Cortex of kidney (tissue), 1 donor: ENCODE results near the gene LGALS7.

Source experiments
- DNase-seq: peaks from one replicate; lab custom pipeline; 2025; lab: John Stamatoyannopoulos, UW

LGALS7 gene

DNA sequence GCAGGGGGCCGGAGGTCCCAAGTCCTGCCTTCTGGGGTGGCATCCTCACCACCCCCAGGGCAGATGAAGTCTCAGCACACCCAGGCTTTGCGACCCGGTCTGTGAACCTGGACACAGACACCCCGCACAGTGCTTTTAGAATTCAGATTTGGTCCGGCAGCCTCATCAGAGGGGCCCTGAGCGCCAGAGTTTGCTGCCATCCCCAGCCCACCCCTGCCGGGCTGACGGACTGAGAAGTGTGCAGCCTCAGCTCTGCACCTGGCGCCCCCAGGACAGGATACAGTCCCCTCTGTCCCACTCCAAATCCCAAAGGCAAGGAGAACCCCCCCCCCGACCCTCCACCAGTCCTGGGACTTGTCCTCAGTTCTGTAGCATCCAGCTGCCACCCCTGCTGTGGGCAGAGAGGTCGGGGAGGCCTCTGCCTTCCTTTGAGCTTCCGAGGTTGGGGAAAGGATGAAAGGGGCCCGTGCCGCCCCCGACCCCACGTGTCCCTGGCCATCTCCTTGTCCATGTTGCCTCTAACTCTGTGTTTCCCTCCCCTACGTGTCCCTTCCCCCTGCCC lies 45.9 kb downstream of the LGALS7 start:
- no peak for DNase-seq

DNA sequence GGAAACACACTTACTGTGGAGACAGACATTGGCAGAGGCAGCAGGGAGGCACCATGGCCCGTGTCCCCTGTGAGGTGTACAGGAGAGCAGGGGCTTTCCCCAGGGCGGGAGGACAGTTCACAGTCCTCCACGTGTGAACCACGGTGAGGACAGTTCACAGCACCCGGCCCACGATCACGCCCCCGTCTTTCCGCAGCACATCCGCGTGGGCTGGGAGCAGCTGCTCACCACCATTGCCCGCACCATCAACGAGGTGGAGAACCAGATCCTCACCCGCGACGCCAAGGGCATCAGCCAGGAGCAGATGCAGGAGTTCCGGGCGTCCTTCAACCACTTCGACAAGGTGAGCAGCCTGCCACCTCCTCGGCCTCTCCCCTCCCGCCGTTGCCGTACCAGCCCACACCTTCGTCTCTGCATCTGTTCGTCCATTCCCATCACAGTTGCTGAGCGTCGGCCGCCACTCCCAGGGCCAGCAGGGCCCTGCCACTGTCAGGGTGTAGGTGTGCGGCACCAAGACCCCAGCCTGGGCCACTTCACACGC lies 46.5 kb downstream of the LGALS7 start:
- no peak for DNase-seq

DNA sequence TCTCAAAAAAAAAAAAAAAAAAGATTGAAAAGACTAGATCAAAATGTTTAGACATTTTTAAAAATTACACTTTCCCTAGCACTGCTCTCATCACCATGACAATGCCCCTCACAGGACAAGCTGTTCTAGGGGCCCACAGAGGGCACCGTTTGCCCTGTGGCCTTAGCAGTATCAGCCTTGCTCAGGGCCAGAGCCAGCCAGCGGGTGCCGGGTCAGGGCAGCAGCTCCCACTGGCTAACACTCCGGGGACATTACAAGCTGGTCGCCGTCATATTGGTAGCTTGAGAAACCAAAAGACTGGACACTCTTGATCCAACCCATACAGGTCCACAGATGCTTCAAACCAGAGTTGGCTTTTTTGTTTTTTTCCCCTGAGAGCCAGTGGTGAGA lies 47.0 kb downstream of the LGALS7 start:
- no peak for DNase-seq

DNA sequence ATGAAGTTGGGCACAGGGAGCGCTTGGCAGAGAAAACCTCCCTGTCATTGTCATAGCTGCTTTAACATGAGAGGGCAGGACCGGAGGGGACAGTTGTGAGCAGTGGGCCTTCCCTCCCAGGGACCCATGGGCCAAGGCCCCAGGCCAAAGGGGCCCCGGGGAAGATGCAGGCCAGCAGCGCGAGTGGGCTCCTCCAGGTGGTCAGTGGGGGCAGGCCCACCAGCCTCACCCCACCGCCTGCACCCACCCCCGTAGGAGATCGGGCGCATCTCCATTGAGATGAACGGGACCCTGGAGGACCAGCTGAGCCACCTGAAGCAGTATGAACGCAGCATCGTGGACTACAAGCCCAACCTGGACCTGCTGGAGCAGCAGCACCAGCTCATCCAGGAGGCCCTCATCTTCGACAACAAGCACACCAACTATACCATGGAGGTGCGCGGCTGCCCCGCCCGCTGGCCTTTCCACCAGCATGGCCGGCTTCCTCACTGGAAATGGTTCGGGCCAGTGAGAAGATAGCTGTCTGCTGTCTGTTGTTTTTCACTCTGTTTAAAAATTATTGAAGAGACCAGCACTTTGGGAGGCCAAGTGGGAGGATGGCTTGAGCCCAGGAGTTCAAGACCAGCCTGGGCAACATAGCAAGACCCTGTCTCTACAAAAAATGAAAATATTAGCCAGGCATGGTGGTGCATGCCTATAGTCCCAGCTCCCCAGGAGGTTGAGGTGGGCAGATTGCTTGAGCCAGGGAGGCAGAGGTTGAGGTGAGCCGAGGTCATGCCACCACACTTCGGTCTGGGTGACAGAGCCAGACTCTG lies 47.6 kb downstream of the LGALS7 start:
- DNase-seq, result no peak

DNA sequence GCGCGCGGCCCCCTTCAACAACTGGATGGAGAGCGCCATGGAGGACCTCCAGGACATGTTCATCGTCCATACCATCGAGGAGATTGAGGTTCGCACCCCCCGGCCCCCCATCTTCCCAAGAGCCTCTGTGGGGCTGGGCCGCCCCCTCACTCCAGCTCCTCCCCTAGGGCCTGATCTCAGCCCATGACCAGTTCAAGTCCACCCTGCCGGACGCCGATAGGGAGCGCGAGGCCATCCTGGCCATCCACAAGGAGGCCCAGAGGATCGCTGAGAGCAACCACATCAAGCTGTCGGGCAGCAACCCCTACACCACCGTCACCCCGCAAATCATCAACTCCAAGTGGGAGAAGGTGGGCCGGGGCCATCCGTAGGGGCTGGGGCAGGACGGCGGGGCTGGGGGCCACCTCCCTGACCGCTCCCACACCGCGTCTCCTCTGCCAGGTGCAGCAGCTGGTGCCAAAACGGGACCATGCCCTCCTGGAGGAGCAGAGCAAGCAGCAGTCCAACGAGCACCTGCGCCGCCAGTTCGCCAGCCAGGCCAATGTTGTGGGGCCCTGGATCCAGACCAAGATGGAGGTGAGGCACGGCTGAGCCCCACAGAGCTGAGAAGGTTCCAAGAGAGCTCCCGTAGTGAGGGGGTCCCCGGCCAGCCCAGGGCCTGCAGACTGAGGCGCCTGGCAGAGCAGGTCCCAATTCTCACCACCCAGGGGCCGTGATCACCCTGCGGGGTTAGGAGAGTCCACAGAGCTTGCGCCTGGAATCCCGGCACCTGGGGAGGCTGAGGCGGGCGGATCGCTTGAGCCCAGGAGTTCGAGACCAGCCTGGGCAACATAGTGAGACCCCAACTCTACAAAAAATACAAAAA lies 49.1 kb downstream of the LGALS7 start:
- DNase-seq, result no peak

DNA sequence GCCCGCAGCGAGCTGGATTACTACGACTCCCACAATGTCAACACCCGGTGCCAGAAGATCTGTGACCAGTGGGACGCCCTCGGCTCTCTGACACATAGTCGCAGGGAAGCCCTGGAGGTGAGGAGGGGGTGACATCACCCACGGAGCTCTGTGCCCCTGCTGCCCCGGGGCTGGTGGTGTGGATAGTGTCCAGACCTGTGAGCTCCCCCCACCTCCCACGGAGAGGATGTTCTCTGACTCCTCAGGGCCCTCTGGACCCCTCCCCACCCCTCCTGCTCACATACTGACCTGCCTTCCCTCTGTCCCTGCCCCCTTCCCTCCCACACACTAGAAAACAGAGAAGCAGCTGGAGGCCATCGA lies 49.7 kb downstream of the LGALS7 start:
- no peak for DNase-seq

DNA sequence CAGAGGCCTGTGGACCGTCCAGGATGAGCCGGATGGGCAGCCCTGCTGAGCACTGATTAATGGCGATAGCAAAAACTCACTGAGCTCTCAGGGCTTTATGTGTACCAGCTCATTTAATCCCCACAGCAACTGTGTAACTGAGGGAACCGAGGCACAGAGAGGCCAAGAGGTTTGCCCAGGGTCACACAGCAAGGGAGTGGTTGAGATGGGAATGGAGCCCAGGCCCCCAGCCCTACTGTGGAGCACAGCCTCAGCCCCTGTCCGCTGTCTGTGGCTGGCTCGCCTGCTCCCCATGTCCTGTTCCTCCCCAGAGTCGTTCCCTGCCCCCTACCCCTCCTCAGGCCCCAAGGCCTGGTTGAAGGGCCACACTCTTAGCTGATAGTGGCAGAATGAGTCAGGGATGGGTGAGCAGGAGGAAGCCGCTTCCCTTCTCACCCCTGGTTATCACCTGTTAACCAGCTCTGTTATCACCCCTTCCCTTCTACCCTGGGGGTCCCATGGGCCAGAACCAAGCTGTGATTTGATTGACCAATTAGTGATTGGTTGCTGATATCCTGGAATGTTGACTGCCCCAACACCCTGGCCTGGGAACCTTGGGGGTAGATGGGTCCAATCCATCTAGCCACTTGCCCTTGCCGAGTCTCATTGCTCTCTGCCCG lies 50.2 kb downstream of the LGALS7 start:
- DNase-seq, result no peak

DNA sequence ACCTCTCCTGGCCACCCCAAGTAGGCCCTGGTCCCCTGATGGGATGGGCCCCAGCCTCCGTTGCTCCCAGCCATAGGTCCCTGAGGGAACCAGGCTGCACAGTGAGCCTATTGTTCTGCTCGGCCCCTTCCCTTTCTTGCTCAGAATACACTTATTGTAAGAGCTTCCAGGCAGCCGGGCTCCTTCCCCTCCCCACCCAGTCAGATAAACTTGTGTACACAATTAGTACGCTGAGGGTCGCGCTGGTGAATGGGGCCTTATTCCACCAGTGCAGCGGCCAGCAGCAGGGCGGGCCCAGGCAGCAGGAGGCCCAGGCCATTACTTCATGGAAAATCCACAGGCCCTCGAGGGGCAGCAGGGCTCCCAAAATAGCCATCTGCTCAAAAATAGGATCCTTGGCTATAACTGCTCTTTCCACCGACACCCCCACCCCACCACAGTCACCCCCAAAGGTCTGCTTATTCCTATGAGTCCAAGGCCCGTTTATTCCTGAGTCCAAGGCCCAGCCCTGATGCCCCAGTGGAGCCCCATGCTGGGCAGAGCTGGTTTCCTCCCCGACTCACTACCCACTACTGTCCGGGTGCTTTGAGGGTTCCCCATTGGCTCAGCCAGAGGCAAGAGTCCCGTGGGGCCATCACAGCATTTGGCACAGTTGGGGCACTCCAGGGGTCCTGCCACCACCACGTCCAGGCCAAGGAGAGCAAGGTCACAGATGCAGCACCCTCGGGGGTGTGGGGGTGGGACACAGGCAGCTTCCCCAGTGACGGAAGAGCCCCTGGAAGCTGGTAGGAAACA lies 51.1 kb downstream of the LGALS7 start:
- no peak for DNase-seq

DNA sequence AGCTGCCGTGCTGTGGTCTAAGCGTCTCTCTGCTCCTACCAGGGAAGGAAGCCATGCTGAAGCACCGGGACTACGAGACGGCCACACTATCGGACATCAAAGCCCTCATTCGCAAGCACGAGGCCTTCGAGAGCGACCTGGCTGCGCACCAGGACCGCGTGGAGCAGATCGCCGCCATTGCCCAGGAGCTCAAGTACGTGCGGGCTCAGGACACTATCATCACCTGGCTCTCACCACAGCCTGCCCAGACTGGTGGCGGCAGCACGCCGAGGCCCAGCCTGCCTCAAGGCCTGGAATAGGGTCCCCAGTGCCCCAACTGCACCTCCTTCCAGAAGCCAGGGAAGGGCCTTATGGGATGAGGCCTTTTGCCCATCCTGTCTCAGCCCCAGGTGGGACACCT lies 51.8 kb downstream of the LGALS7 start:
- no peak for DNase-seq
